Activated T-cell treated with anti-CD3 and anti-CD28 coated beads, Interleukin-2, amount 50 U/mL, for 1 hour (primary cell): ENCODE results near the gene FGD6.

ENCODE experiments used
- DNase-seq: peaks from one replicate; pipeline ENCODE4 v3.0.0-alpha.2; 2020

FGD6 gene

GRCh38 chr12:95074766-95075165 is 142.5 kb downstream of the FGD6 start:
- no peak for DNase-seq

GRCh38 chr12:95073698-95074520 is 143.4 kb downstream of the FGD6 start:
- DNase-seq: no peak

DNA sequence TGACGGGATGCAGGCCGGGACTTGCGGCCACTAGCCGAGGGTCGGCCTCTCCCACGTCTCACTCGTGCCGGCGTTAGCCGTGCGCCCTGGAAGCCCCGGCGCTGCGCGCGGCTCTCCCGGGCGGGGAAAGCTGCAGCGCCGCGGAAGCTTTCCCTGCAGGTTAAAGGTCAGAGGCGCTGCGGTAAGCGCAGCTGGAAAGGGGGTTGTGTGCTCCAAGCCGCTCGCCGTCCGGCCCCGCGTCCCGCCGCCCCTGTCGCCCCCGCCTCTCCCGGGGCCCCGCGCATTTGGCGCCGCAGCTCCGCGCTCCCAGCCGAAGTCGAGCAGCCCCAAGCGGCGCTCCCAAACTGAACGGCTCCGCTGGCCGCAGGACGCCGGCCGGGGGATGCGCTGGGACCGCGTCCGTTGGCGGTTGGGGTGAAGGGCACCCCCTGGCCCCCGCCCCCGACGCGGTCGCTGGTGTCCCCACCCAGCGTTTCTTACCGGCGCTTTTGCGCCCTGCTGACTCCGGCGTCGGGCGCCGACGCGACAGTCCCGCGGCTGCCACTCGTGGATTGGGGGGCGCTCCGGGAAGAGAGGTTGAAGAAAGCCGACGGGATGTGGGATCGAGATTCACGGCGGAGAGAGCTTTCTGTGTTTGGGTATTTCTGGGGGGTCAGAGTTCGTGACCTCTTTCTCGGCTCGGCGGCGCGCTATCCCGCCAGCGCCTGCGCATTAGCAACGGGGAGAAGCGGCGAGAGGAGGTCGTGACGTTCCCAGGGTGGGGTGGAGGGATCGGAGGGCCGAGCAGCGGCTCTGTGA is 144.2 kb downstream of the FGD6 start, which contains the start of gene NR2C1:
Gene NR2C1, minus strand, starts transcription at position 719 of the 798 bp plus-strand sequence. CDS start 6,234 bp downstream, outside the sequence.
- peak; percentile 88 for DNase-seq

DNA sequence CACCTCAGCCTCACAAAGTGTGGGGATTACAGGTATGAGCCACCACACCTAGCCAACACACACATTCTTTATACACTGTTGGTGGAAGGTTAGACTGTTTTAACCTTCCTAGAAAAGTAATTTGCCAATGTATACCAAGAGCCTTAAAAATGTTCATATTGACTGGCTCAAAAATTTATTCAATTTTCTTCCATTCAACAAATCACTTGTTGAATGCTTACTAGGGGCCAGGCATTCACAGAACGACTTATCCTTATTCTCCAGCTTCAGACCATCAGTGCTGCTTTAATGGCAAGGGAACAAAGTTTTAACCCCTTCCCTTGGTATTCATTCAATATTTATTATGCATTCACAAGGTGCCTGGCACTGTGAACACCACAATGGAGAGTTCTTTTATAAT is 146.9 kb downstream of the FGD6 start:
- DNase-seq: no peak

DNA sequence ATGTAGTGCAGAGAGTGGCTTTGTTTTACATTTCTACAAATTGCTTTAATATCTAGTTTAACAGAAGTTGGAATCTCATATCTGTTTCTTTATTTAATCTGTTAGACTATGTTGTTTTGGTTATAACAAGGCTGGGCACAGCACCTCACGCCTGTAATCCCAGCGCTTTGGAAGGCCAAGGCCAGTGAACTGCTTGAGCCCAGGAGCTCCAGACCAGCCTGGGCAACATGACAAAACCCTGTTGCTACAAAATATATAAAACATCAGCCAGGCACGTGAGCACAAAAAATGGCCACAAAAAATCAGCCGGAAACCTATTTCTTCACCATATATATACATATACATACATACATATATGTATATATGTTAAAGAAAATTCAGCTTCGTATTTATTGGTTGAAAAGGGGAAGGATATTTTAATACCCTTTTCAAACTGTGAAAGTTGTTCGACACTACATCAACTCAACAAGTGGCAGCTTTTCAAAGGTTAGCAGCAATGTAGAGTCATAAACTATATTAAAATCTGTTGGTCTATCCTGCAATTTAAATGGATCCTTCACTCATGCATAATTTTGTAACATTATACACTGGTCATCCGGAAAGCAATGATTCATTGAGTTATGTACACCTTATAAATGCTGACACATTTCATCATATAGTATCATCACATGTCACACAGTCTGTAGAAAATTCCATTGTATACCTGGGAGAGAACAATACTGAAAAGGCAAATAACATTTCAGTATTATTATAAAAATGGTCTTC is 151.0 kb downstream of the FGD6 start:
- no peak for DNase-seq

- DNase-seq: no peak
Observed at GRCh38 chr12:95060951-95061350, 156.3 kb downstream of the FGD6 start.

DNA sequence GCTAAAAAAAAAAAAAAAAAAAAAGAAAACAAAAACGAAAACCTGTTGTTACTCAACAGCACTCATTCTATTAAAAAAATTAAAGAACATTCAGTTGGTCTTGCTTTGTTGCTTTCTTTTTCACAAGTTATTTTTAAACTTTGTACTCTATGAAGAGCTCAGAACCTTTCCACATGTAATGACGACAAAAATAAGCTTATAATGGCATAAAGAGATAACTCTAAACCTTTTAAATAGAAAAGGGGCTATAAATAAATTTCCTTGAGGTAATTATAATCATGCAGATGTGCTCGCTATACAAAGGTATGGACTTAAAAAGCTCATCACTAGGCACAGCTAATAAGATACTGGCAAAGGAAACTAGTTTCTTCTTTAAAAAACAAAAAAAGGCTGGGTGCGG is 157.3 kb downstream of the FGD6 start:
- DNase-seq: no peak

DNA sequence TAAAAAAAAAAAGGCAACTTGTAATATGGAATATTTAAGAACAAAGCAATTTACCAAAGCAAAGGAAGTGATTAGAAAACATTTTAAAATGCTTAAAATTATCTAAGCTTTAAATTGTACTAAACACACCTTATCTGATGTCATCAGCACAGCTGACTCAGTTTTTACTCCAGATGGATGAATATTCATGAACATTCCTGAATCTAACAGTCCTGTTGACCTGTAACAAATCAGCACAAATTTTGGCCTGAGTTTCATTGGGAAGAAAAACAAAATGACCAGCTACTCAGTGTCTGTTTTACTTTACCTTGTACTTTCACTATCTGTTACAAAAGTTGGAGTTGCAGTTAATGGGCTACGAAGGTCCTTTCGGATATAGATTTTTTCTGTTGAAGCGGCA is 159.8 kb downstream of the FGD6 start:
- no peak for DNase-seq

GRCh38 chr12:95055057-95055456 is 162.2 kb downstream of the FGD6 start:
- no peak for DNase-seq

- no peak for DNase-seq
Observed at GRCh38 chr12:95054206-95054605, 163.1 kb downstream of the FGD6 start.

- no peak for DNase-seq
Observed at GRCh38 chr12:95051241-95051640, 166.0 kb downstream of the FGD6 start.

DNA sequence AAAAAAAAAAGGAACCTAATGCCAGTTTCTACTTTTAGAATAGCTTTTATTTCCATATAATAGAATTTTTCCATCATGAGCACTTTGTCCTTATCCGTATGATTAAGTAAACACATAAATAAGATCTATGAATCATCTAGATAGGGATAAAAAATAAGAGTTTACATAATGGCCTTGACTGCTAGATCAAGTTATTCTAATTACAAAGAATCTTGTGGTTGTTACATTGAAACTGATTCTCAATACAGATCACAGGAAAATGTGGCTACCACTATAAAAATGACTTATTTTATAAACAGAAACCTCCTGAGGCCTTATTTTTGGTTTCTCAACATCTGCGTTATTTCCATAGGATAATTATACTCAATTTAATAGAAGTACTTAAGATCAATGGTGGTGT is 179.4 kb downstream of the FGD6 start:
- DNase-seq: no peak

GRCh38 chr12:95034750-95035149 is 182.5 kb downstream of the FGD6 start:
- no peak for DNase-seq
